H9 (cell line): ENCODE measurements around the gene C1orf21. TPM values are rescaled to one million over a fixed set of nuclear protein-coding genes. Genes with fewer than 3 reads are reported as not detected.

Experiments used
- DNase-seq: peaks from one replicate; pipeline ENCODE4 v3.0.0-alpha.2; 2017
- H2AFZ ChIP-seq: one replicate; pipeline ENCODE4 v1.6.1; 2013; ENCODE audit warnings: mild to moderate bottlenecking, low read length, control low read depth, moderate library complexity
- H2AK5ac ChIP-seq: 2 replicates; pipeline ENCODE4 v1.6.1; 2013; ENCODE audit warnings: low read length, control low read depth, mixed read lengths; ENCODE audit not compliant: insufficient read length
- H2BK120ac ChIP-seq: one replicate; pipeline ENCODE4 v1.6.1; 2013; ENCODE audit warnings: low read depth, mild to moderate bottlenecking, low read length, control low read depth, inconsistent platforms; ENCODE audit not compliant: poor library complexity, severe bottlenecking
- H2BK12ac ChIP-seq: 2 replicates; pipeline ENCODE4 v1.6.1; 2013; ENCODE audit warnings: low read length, control low read depth, mixed read lengths, low read depth; ENCODE audit not compliant: insufficient read length
- H2BK15ac ChIP-seq: 2 replicates; pipeline ENCODE4 v1.6.1; 2013; ENCODE audit warnings: low read depth, low read length, control low read depth
- H2BK20ac ChIP-seq: one replicate; pipeline ENCODE4 v1.6.1; 2013; ENCODE audit warnings: low read depth, mild to moderate bottlenecking, low read length, control low read depth, inconsistent platforms; ENCODE audit not compliant: poor library complexity, severe bottlenecking
- H2BK5ac ChIP-seq: 2 replicates; pipeline ENCODE4 v1.6.1; 2013; ENCODE audit warnings: low read length, control low read depth, mixed read lengths; ENCODE audit not compliant: insufficient read length
- H3K14ac ChIP-seq: 2 replicates; pipeline ENCODE4 v1.6.1; 2013; ENCODE audit warnings: low read length, control low read depth; ENCODE audit not compliant: insufficient read depth
- H3K18ac ChIP-seq: 2 replicates; pipeline ENCODE4 v1.6.1; 2013; ENCODE audit warnings: low read depth, mild to moderate bottlenecking, mixed read lengths, low read length, control low read depth; ENCODE audit not compliant: insufficient read length
- H3K23ac ChIP-seq: 2 replicates; pipeline ENCODE4 v1.6.1; 2013; ENCODE audit warnings: low read length, control low read depth, mixed read lengths, low read depth; ENCODE audit not compliant: insufficient read length
- H3K23me2 ChIP-seq: 2 replicates; pipeline ENCODE4 v1.6.1; 2013; ENCODE audit warnings: low read depth, mild to moderate bottlenecking, mixed read lengths, low read length, control low read depth; ENCODE audit not compliant: insufficient read length, poor library complexity, severe bottlenecking
- H3K27ac ChIP-seq: 2 replicates; pipeline ENCODE4 v1.5.1; 2013; ENCODE audit warnings: low read length, control low read depth, mixed read lengths, low read depth; ENCODE audit not compliant: insufficient read length
- H3K27me3 ChIP-seq: 2 replicates; pipeline ENCODE4 v1.6.1; 2013; ENCODE audit warnings: low read length, control low read depth, inconsistent platforms; ENCODE audit not compliant: insufficient read depth
- H3K4ac ChIP-seq: 2 replicates; pipeline ENCODE4 v1.6.1; 2013; ENCODE audit warnings: low read depth, mild to moderate bottlenecking, control low read depth, inconsistent platforms, low read length, moderate library complexity
- H3K4me1 ChIP-seq: 2 replicates; pipeline ENCODE4 v1.6.1; 2013; ENCODE audit warnings: low read length, control low read depth, inconsistent platforms; ENCODE audit not compliant: insufficient read depth
- H3K4me2 ChIP-seq: 2 replicates; pipeline ENCODE4 v1.6.1; 2013; ENCODE audit warnings: low read length, control low read depth, mixed read lengths; ENCODE audit not compliant: insufficient read length, insufficient read depth
- H3K56ac ChIP-seq: 2 replicates; pipeline ENCODE4 v1.6.1; 2013; ENCODE audit warnings: low read depth, mild to moderate bottlenecking, mixed read lengths, low read length, control low read depth; ENCODE audit not compliant: insufficient read length
- H3K79me1 ChIP-seq: 2 replicates; pipeline ENCODE4 v1.6.1; 2013; ENCODE audit warnings: low read depth, mild to moderate bottlenecking, moderate library complexity, low read length, control low read depth, inconsistent platforms; ENCODE audit not compliant: insufficient read depth, poor library complexity, severe bottlenecking
- H3K79me2 ChIP-seq: 2 replicates; pipeline ENCODE4 v1.6.1; 2013; ENCODE audit warnings: low read length, control low read depth, inconsistent platforms; ENCODE audit not compliant: insufficient read depth
- H3K9ac ChIP-seq: 2 replicates; pipeline ENCODE4 v1.6.1; 2013; ENCODE audit warnings: low read length, control low read depth, mixed read lengths; ENCODE audit not compliant: insufficient read length; ENCODE audit errors: extremely low read depth
- H3K9me3 ChIP-seq: one replicate; pipeline ENCODE4 v1.6.1; 2013; ENCODE audit warnings: low read depth, low read length, inconsistent platforms; ENCODE audit not compliant: control insufficient read depth
- H3T11ph ChIP-seq: one replicate; pipeline ENCODE4 v1.6.1; 2013; ENCODE audit warnings: mild to moderate bottlenecking, low read length, control low read depth, inconsistent platforms
- H4K20me1 ChIP-seq: one replicate; pipeline ENCODE4 v1.6.1; 2013; ENCODE audit not compliant: control insufficient read depth, insufficient read length, insufficient read depth
- H4K5ac ChIP-seq: 2 replicates; pipeline ENCODE4 v1.6.1; 2013; ENCODE audit warnings: low read depth, mild to moderate bottlenecking, mixed read lengths, low read length, control low read depth; ENCODE audit not compliant: insufficient read length
- H4K8ac ChIP-seq: replicated peaks from 2 replicates; pipeline ENCODE4 v1.6.1; 2013; ENCODE audit warnings: low read length, control low read depth, mixed read lengths, low read depth; ENCODE audit not compliant: insufficient read length
- H4K91ac ChIP-seq: 2 replicates; pipeline ENCODE4 v1.6.1; 2013; ENCODE audit warnings: low read depth, mild to moderate bottlenecking, moderate library complexity, mixed read lengths, low read length, control low read depth; ENCODE audit not compliant: insufficient read length
- H3K27ac Mint-ChIP-seq, 3 experiments: 2 replicates in 2 of 3; 3 replicates in 1 of 3; pipeline ENCODE4 v1.8.0; 2020 to 2021; ENCODE audit warnings: mixed read lengths in 3 of 3, mild to moderate bottlenecking in 1 of 3, moderate library complexity in 1 of 3
- H3K27me3 Mint-ChIP-seq: 2 replicates; pipeline ENCODE4 v1.8.0; 2021; ENCODE audit warnings: low read depth, mild to moderate bottlenecking, moderate library complexity, mixed read lengths
- H3K36me3 Mint-ChIP-seq, 3 experiments: 2 replicates in 2 of 3; 3 replicates in 1 of 3; pipeline ENCODE4 v1.8.0; 2020 to 2021; ENCODE audit warnings: low read depth in 3 of 3, mixed read lengths in 3 of 3; ENCODE audit not compliant: insufficient read depth in 1 of 3
- H3K4me1 Mint-ChIP-seq, 2 experiments: 2 replicates each; pipeline ENCODE4 v1.8.0; 2020; ENCODE audit warnings: mixed read lengths in 2 of 2
- H3K4me3 Mint-ChIP-seq, 2 experiments: 2 replicates in 1 of 2; 3 replicates in 1 of 2; pipeline ENCODE4 v1.8.0; 2020 to 2021; ENCODE audit warnings: mild to moderate bottlenecking in 2 of 2, mixed read lengths in 2 of 2, moderate library complexity in 1 of 2
- H3K9me3 Mint-ChIP-seq, 2 experiments: 2 replicates in 1 of 2; 3 replicates in 1 of 2; pipeline ENCODE4 v1.8.0; 2020; ENCODE audit warnings: mild to moderate bottlenecking in 2 of 2, mixed read lengths in 2 of 2, moderate library complexity in 1 of 2
- total RNA-seq: library from RNA; stranded (reverse); gene quantifications from 2 replicates; pipeline ENCODE4 v1.2.1, GENCODE V29; 2021
- TF ChIP-seq, protein P1 (sequence below): fragments of 200-600 bp; sonication (generic); conservative IDR thresholded peaks from 3 replicates; pipeline ENCODE4 v1.8.0; 2021; ENCODE audit warnings: antibody characterized with exemption, mild to moderate bottlenecking

Gene C1orf21
- total RNA-seq, 1 experiment from 2014 or later, result 36.0 TPM

DNA sequence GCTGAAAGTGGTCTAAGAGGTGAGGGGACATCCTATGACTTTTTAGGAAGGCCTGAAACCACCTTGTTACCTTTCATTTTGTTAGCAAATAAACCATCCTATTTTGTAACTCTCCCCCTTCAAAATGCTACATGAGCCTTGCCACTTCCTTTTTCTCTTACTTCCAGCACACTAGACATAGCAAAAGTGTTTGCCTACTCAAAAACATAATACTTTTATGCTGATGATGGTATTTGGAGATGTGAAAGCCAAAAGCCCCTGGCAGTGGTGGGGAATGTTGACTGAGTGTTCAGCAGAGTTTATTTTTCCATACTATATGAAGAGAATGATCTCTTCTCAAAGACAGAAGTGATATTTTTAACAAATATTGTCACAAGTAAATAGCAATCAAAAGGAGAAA lies 233.6 kb downstream of the C1orf21 start:
- H2AFZ ChIP-seq, result no peak overlapping the region
- Mint-ChIP-seq H3K27ac (no peak overlapping the region; a peak in 1 of 7 replicates), H3K4me3 (no peak overlapping the region), H3K36me3 (peaks cover 0 to 26% (median 0%) of the 10 kb centered on the region in 3 experiments; a peak in 2 of 7 replicates), H3K27me3 (no peaks in the 10 kb centered on the region), H3K4me1 (peaks cover 0 to 7% of the 10 kb centered on the region in 2 experiments; a peak in 2 of 4 replicates), H3K9me3 (no peaks in the 10 kb centered on the region)
- H3K79me1 ChIP-seq, result no peaks in the 10 kb centered on the region
- H2BK5ac ChIP-seq, result no peak overlapping the region
- H3K18ac ChIP-seq, result no peak overlapping the region
- H3T11ph ChIP-seq, result no peak overlapping the region
- no peak overlapping the region for H4K5ac ChIP-seq
- H2BK20ac ChIP-seq, result no peak overlapping the region
- H3K23ac ChIP-seq, result no peak overlapping the region
- no peaks in the 10 kb centered on the region for H3K9me3 ChIP-seq
- H3K4me1 ChIP-seq, result no peaks in the 10 kb centered on the region
- H4K8ac ChIP-seq, result no peak overlapping the region
- TF ChIP-seq, protein P1, sequence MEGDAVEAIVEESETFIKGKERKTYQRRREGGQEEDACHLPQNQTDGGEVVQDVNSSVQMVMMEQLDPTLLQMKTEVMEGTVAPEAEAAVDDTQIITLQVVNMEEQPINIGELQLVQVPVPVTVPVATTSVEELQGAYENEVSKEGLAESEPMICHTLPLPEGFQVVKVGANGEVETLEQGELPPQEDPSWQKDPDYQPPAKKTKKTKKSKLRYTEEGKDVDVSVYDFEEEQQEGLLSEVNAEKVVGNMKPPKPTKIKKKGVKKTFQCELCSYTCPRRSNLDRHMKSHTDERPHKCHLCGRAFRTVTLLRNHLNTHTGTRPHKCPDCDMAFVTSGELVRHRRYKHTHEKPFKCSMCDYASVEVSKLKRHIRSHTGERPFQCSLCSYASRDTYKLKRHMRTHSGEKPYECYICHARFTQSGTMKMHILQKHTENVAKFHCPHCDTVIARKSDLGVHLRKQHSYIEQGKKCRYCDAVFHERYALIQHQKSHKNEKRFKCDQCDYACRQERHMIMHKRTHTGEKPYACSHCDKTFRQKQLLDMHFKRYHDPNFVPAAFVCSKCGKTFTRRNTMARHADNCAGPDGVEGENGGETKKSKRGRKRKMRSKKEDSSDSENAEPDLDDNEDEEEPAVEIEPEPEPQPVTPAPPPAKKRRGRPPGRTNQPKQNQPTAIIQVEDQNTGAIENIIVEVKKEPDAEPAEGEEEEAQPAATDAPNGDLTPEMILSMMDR, result no peak
- H3K4ac ChIP-seq, result no peak overlapping the region
- H3K79me2 ChIP-seq, result no peaks in the 10 kb centered on the region
- H4K20me1 ChIP-seq, result no peaks in the 10 kb centered on the region
- H4K91ac ChIP-seq, result no peak overlapping the region
- no peak overlapping the region for H3K4me2 ChIP-seq
- H3K23me2 ChIP-seq, result no peaks in the 10 kb centered on the region
- no peak overlapping the region for H3K14ac ChIP-seq
- no peak overlapping the region for H2BK15ac ChIP-seq
- no peak overlapping the region for H3K27ac ChIP-seq
- H2BK12ac ChIP-seq, result no peak overlapping the region
- DNase-seq, result no peak
- H3K56ac ChIP-seq, result no peak overlapping the region
- no peak overlapping the region for H2AK5ac ChIP-seq
- no peaks in the 10 kb centered on the region for H3K27me3 ChIP-seq
- no peak overlapping the region for H2BK120ac ChIP-seq
- no peak overlapping the region for H3K9ac ChIP-seq
